OCI-M1 (cell line): ENCODE data around the gene TRIOBP.

ENCODE experiments used
- DNase-seq: peaks from one replicate; lab custom pipeline; 2025; lab: John Stamatoyannopoulos, UW

Gene TRIOBP

GRCh38 chr22:37749226-37749625 is 52.4 kb downstream of the TRIOBP start:
- no peak for DNase-seq

GRCh38 chr22:37749831-37750595 is 53.2 kb downstream of the TRIOBP start:
- no peak for DNase-seq

- no peak for DNase-seq
Measured at GRCh38 chr22:37750596-37751162, 53.8 kb downstream of the TRIOBP start.

GRCh38 chr22:37751449-37752188 is 54.8 kb downstream of the TRIOBP start:
- no peak for DNase-seq

GRCh38 chr22:37752189-37753087 is 55.6 kb downstream of the TRIOBP start:
- DNase-seq, result no peak

GRCh38 chr22:37753746-37754145 is 56.9 kb downstream of the TRIOBP start:
- no peak for DNase-seq

- no peak for DNase-seq
Measured at GRCh38 chr22:37757663-37758062, 60.8 kb downstream of the TRIOBP start.

- DNase-seq, result no peak
Measured at GRCh38 chr22:37758694-37759093, 61.8 kb downstream of the TRIOBP start.

- no peak for DNase-seq
Measured at GRCh38 chr22:37759281-37759680, 62.4 kb downstream of the TRIOBP start.

GRCh38 chr22:37760152-37760551 is 63.3 kb downstream of the TRIOBP start:
- DNase-seq, result no peak

GRCh38 chr22:37762389-37762836 is 65.6 kb downstream of the TRIOBP start:
- peak; percentile 66 for DNase-seq

- DNase-seq, result no peak
Measured at GRCh38 chr22:37763012-37763411, 66.2 kb downstream of the TRIOBP start.

GRCh38 chr22:37763652-37764051 is 66.8 kb downstream of the TRIOBP start:
- no peak for DNase-seq

GRCh38 chr22:37764622-37765021 is 67.8 kb downstream of the TRIOBP start:
- DNase-seq, result no peak

- DNase-seq, result no peak
Measured at GRCh38 chr22:37765498-37765897, 68.7 kb downstream of the TRIOBP start.

- no peak for DNase-seq
Measured at GRCh38 chr22:37765953-37766576, 69.2 kb downstream of the TRIOBP start.

- DNase-seq, result no peak
Measured at GRCh38 chr22:37768273-37768672, 71.4 kb downstream of the TRIOBP start.

- DNase-seq, result no peak
Measured at GRCh38 chr22:37769056-37769455, 72.2 kb downstream of the TRIOBP start.

- no peak for DNase-seq
Measured at GRCh38 chr22:37771081-37771480, 74.2 kb downstream of the TRIOBP start.

- no peak for DNase-seq
Measured at GRCh38 chr22:37771702-37772427, 75.0 kb downstream of the TRIOBP start.

- DNase-seq, result no peak
Measured at GRCh38 chr22:37774728-37775127, 77.9 kb downstream of the TRIOBP start.
